Measurements from ENCODE around the gene MST1R. TPM values are rescaled to one million over a fixed set of nuclear protein-coding genes. Genes with fewer than 3 reads are reported as not detected.

The MST1R gene
- total RNA-seq, 2 experiments from 2014 or later = 0.39 to 0.93 TPM

GRCh38 chr3:49844464-49845183 is 59.0 kb downstream of the MST1R start:
- Mint-ChIP-seq H3K27ac (no peak overlapping the region), H3K4me3 (no peak overlapping the region), H3K36me3 (peaks cover 7% of the 10 kb centered on the region), H3K4me1 (ENCODE audit: low read depth) (no peaks in the 10 kb centered on the region), H3K9me3 (no peaks in the 10 kb centered on the region), H3K27me3 (no peaks in the 10 kb centered on the region)
- no peak for DNase-seq
- intact Hi-C loops (cut with micrococcal nuclease) = no loop called here
- ChIA-PET POLR2A (no interaction called here), CTCF (interaction anchor here (2.0 to 7.0 kb wide), 2 partner anchors 9 to 43 kb away, joined by 5 to 50 read pairs; partner anchors contain the start of genes CDHR4 and INKA1)

GRCh38 chr3:49842843-49843517 is 60.7 kb downstream of the MST1R start:
- Mint-ChIP-seq H3K9me3 (no peaks in the 10 kb centered on the region), H3K27me3 (no peaks in the 10 kb centered on the region), H3K4me1 (ENCODE audit: low read depth) (peaks cover 1% of the 10 kb centered on the region), H3K36me3 (peaks cover 9% of the 10 kb centered on the region), H3K27ac (no peak overlapping the region), H3K4me3 (no peak overlapping the region)
- ChIA-PET POLR2A (no interaction called here), CTCF (interaction anchor here (7.0 kb wide), 1 partner anchor 42 kb away, joined by 50 read pairs; the partner anchor contains the start of genes CDHR4 and INKA1)
- DNase-seq = no peak
- intact Hi-C loops (cut with micrococcal nuclease) = no loop called here

DNA sequence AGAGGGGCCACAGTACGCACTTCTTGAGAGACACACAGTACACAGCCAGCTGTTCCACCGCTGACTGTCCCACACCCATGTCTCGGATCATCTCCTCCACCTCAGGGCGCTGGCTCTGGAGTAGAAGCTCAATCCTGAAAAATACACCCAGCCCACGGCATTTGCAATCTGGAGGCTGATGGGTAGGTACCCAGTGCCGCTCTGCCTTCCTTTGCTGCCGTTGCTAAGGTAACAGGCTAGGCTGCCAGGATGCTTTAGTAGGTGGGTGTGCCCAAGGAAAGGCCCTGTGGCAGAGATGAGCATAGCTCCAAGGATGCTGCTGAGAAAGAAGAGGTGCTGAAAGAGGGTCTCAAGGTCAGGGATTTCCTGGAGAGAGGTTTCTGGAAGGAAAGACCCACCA is 61.9 kb downstream of the MST1R start:
- Mint-ChIP-seq H3K4me3 (no peak overlapping the region), H3K4me1 (ENCODE audit: low read depth) (peaks cover 1% of the 10 kb centered on the region), H3K36me3 (peaks cover 9% of the 10 kb centered on the region), H3K27me3 (no peaks in the 10 kb centered on the region), H3K9me3 (no peaks in the 10 kb centered on the region), H3K27ac (no peak overlapping the region)
- DNase-seq = no peak
- ChIA-PET POLR2A (interaction anchor here (0.6 kb wide), 1 partner anchor 24 kb away, joined by 10 read pairs; no protein-coding TSS in a partner anchor), CTCF (interaction anchor here (0.9 to 7.0 kb wide), 4 partner anchors 15 to 141 kb away, joined by 3 to 50 read pairs (median 4); partner anchors contain the start of genes CDHR4 and INKA1)
- intact Hi-C loops (cut with micrococcal nuclease) = no loop called here

DNA sequence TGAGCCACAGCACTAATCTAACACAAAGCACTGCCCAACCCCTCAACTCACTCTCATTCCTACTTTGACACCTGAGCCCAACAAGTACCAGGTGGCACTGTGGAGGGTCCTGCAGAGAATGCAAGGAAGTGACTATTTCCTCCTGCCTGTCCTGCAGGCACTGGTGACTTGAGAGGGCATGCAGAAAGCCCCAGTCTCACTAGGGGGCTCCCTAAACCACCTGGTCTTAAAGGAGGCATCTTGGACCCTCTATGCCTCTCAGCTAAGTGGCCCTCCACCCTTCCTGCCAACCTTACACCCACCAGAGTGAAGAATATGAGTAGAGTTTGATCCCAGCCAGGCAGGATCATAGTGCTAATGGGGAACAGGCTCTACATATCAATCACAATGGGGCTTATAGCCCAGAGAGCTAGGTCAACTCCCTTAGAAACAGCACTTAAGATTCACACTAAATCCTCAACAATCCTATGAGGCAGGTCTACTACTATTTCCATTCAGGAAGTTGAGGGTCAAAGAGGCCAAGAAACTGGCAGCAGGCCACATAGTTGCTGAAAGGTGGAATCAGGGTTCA is 62.5 kb downstream of the MST1R start:
- CTCF ChIA-PET = interaction anchor here (0.9 to 7.0 kb wide), 8 partner anchors 8 to 301 kb away, joined by 3 to 50 read pairs (median 4); partner anchors contain the start of genes CDHR4 and INKA1
- Mint-ChIP-seq H3K27me3 (no peaks in the 10 kb centered on the region), H3K4me1 (ENCODE audit: low read depth) (peaks cover 1% of the 10 kb centered on the region), H3K27ac (no peak overlapping the region), H3K9me3 (no peaks in the 10 kb centered on the region), H3K4me3 (no peak overlapping the region), H3K36me3 (peaks cover 8% of the 10 kb centered on the region)
- POLR2A ChIA-PET = interaction anchor here (0.6 kb wide), 1 partner anchor 23 kb away, joined by 10 read pairs; no protein-coding TSS in a partner anchor
- peak; percentile 22 for DNase-seq
- intact Hi-C loops (cut with micrococcal nuclease) = no loop called here

DNA sequence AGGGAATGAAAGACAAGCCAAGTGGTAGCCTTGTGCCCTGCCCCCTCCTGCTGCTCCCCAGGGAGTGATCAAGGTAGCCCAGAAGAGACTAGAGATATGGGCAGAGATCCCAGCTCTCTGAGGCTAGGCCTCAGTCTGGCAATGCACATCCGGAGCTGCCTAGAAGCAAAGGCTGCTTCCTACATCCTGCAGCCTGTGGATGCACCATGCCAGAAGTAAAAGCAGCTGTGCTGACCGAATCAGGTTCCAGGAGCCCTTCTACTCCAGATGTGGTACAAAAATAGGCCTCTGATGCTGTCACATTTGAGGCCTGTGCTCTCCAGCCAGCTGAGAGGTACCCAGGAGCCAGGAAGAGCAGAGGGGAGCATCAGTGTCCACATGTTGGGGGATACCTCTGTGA is 63.3 kb downstream of the MST1R start:
- Mint-ChIP-seq H3K27me3 (no peaks in the 10 kb centered on the region), H3K4me3 (no peak overlapping the region), H3K27ac (no peak overlapping the region), H3K9me3 (no peaks in the 10 kb centered on the region), H3K36me3 (peaks cover 8% of the 10 kb centered on the region), H3K4me1 (ENCODE audit: low read depth) (peaks cover 1% of the 10 kb centered on the region)
- intact Hi-C loops (cut with micrococcal nuclease) = no loop called here
- DNase-seq = no peak
- ChIA-PET POLR2A (no interaction called here), CTCF (interaction anchor here (1.0 to 7.0 kb wide), 9 partner anchors 9 to 301 kb away, joined by 3 to 50 read pairs (median 5); partner anchors contain the start of genes CDHR4 and INKA1)

DNA sequence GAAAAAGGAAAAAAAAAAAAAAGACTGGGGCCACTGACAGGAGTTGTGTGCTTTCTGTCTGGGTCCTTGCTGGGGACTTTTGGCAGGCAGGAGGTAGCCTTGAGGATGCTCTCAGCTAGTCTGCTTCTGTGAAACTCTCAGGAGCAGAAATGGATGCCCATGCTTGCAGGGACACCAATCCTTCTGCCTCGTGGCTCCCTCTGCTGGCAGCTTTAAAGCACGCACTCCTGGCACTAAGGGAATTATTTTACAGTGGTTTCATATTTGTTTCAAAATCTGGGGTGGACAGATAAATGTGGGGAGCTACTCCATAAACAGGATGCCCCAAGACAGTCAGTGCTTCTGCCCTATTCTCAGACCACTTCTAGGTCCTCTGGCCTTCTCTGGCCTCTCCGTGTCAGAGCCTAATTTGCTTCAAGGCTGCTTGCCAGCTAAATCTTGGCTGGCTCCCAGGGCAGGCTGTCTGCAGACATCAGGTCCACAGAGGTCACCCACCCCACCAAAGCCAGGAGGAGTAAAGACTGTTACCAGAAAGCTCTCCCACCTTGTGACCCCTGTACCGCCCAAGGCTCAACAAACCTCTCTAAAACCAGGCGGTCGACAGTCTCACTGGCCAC is 64.4 kb downstream of the MST1R start:
- intact Hi-C loops (cut with micrococcal nuclease) = loop anchor here (1.0 to 5.0 kb wide), 3 partner anchors 37 to 136 kb away; partner anchors contain the start of gene IP6K1
- Mint-ChIP-seq H3K27me3 (no peaks in the 10 kb centered on the region), H3K9me3 (no peaks in the 10 kb centered on the region), H3K36me3 (peaks cover 14% of the 10 kb centered on the region), H3K4me3 (no peak overlapping the region), H3K27ac (no peak overlapping the region), H3K4me1 (ENCODE audit: low read depth) (peaks cover 1% of the 10 kb centered on the region)
- ChIA-PET CTCF (interaction anchor here (0.5 to 4.5 kb wide), 49 partner anchors 9 to 452 kb away, joined by 3 to 159 read pairs (median 4); partner anchors contain the start of genes AMIGO3, GMPPB, INKA1 and IP6K1), POLR2A (interaction anchor here (1.1 to 2.4 kb wide), 2 partner anchors 36 to 38 kb away, joined by 3 to 9 read pairs; partner anchors contain the start of gene INKA1)
- DNase-seq = peak; percentile 85

Other genes starting within 250 kb of the MST1R start
- gene APEH, start 229.5 kb downstream of the MST1R start, total RNA-seq = 100 to 1,000 TPM; 141 to 143 TPM
- 1 to 10 TPM; 8.1 to 8.2 TPM for gene MST1, start 214.4 kb downstream of the MST1R start, total RNA-seq
- 10 to 100 TPM; 21.0 to 29.7 TPM for gene RNF123, start 214.3 kb downstream of the MST1R start, total RNA-seq
- not detected for gene AMIGO3, start 184.2 kb downstream of the MST1R start, total RNA-seq
- 10 to 100 TPM; 41.0 to 45.4 TPM for gene GMPPB, start 179.9 kb downstream of the MST1R start, total RNA-seq
- gene IP6K1, start 117.3 kb downstream of the MST1R start, total RNA-seq = 10 to 100 TPM; 28.8 to 29.3 TPM
- under 1 TPM in 1 of 2 experiments, not detected in 1; 0.22 TPM for gene CDHR4, start 104.0 kb downstream of the MST1R start, total RNA-seq
- 1 to 10 TPM; 1.0 to 1.2 TPM for gene INKA1, start 100.6 kb downstream of the MST1R start, total RNA-seq
- 10 to 100 TPM; 85.6 to 86.4 TPM for gene UBA7, start 89.9 kb downstream of the MST1R start, total RNA-seq
- gene TRAIP, start 47.3 kb downstream of the MST1R start, total RNA-seq = 10 to 100 TPM; 22.7 to 25.3 TPM
- under 1 TPM; 0.39 to 0.43 TPM for gene CAMKV, start 34.0 kb downstream of the MST1R start, total RNA-seq
- 1 to 10 TPM; 6.3 to 7.8 TPM for gene MON1A, start 25.9 kb upstream of the MST1R start, total RNA-seq
- 10 to 100 TPM; 73.5 to 83.7 TPM for gene RBM6, start 36.3 kb upstream of the MST1R start, total RNA-seq
- 100 to 1,000 TPM in 1 of 2 experiments, 10 to 100 TPM in 1; 95.2 to 107 TPM for gene RBM5, start 185.0 kb upstream of the MST1R start, total RNA-seq